ENCODE results near the gene ANKHD1.

DNA sequence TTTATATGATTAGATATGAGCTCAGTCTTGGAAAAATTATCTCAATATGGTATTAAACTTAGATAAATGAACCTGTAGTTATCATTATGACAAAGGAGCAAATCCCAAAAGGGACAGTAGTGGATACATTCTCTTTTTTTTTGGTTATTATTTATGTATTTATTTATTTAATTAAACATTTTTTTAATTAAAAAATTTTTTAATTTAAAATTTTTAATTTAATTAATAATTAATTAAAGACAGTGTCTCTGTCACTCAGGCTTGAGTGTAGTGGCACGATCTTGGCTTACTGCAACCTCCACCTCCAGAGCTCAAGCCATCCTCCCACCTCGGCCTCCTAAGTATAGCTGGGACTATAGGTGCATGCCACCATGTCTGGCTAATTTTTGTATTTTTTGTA lies 15.6 kb downstream of the ANKHD1 start:
- TF ChIP-seq, protein P1, sequence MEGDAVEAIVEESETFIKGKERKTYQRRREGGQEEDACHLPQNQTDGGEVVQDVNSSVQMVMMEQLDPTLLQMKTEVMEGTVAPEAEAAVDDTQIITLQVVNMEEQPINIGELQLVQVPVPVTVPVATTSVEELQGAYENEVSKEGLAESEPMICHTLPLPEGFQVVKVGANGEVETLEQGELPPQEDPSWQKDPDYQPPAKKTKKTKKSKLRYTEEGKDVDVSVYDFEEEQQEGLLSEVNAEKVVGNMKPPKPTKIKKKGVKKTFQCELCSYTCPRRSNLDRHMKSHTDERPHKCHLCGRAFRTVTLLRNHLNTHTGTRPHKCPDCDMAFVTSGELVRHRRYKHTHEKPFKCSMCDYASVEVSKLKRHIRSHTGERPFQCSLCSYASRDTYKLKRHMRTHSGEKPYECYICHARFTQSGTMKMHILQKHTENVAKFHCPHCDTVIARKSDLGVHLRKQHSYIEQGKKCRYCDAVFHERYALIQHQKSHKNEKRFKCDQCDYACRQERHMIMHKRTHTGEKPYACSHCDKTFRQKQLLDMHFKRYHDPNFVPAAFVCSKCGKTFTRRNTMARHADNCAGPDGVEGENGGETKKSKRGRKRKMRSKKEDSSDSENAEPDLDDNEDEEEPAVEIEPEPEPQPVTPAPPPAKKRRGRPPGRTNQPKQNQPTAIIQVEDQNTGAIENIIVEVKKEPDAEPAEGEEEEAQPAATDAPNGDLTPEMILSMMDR (conservative IDR thresholded peaks at IDR 0.05), result no peak
- TF ChIP-seq EZH2 (IDR thresholded peaks at IDR 0.05; ENCODE audit: low read depth), result no peak
